ENCODE measurements around the gene LDLRAD4. TPM values are rescaled to one million over a fixed set of nuclear protein-coding genes. Genes with fewer than 3 reads are reported as not detected.

The LDLRAD4 gene
- total and polyA plus RNA-seq, 8 donors = 2.0 to 47.9 (median 9.0) TPM

- DNase-seq = no peak
- H3K4me1 ChIP-seq = peaks cover 0 to 25% (median 9%) of the 10 kb centered on the region in 4 donors
- WGBS, 5 donors = 84 to 92% (median 88%) methylated on average over 2 of the region's 2 CpGs
- H3K4me3 ChIP-seq = no peak overlapping the region
- intact Hi-C loops (cut with DNase I; ENCODE audit: low total_unique reads) = no loop called here
- H3K36me3 ChIP-seq = no peaks in the 10 kb centered on the region
- no peaks in the 10 kb centered on the region for H3K27me3 ChIP-seq
- no peak overlapping the region for H3K27ac ChIP-seq
- no peak for TF ChIP-seq EP300 (IDR thresholded peaks at IDR 0.05)
- TF ChIP-seq POLR2AphosphoS5 (IDR thresholded peaks at IDR 0.05) = no peak
- TF ChIP-seq, protein P1, sequence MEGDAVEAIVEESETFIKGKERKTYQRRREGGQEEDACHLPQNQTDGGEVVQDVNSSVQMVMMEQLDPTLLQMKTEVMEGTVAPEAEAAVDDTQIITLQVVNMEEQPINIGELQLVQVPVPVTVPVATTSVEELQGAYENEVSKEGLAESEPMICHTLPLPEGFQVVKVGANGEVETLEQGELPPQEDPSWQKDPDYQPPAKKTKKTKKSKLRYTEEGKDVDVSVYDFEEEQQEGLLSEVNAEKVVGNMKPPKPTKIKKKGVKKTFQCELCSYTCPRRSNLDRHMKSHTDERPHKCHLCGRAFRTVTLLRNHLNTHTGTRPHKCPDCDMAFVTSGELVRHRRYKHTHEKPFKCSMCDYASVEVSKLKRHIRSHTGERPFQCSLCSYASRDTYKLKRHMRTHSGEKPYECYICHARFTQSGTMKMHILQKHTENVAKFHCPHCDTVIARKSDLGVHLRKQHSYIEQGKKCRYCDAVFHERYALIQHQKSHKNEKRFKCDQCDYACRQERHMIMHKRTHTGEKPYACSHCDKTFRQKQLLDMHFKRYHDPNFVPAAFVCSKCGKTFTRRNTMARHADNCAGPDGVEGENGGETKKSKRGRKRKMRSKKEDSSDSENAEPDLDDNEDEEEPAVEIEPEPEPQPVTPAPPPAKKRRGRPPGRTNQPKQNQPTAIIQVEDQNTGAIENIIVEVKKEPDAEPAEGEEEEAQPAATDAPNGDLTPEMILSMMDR (IDR thresholded peaks at IDR 0.05) = no peak
- no peak for TF ChIP-seq POLR2A (IDR thresholded peaks at IDR 0.05)
- no peaks in the 10 kb centered on the region for H3K9me3 ChIP-seq
Measured at GRCh38 chr18:13555192-13555591, 336.6 kb downstream of the LDLRAD4 start.

- peaks cover 0 to 21% (median 7%) of the 10 kb centered on the region in 4 donors for H3K4me1 ChIP-seq
- H3K27ac ChIP-seq = no peak overlapping the region
- intact Hi-C loops (cut with DNase I; ENCODE audit: low total_unique reads) = no loop called here
- no peaks in the 10 kb centered on the region for H3K27me3 ChIP-seq
- H3K9me3 ChIP-seq = no peaks in the 10 kb centered on the region
- WGBS, 5 donors = 37 to 80% (median 64%) methylated on average over 3 of the region's 3 CpGs
- DNase-seq = no peak
- no peak overlapping the region for H3K4me3 ChIP-seq
- TF ChIP-seq POLR2AphosphoS5 (IDR thresholded peaks at IDR 0.05) (no peak), POLR2A (IDR thresholded peaks at IDR 0.05) (no peak), EP300 (IDR thresholded peaks at IDR 0.05) (no peak)
- TF ChIP-seq, protein P1 (IDR thresholded peaks at IDR 0.05) = no peak
- H3K36me3 ChIP-seq = no peaks in the 10 kb centered on the region
Measured at GRCh38 chr18:13555865-13556264, 337.3 kb downstream of the LDLRAD4 start.

DNA sequence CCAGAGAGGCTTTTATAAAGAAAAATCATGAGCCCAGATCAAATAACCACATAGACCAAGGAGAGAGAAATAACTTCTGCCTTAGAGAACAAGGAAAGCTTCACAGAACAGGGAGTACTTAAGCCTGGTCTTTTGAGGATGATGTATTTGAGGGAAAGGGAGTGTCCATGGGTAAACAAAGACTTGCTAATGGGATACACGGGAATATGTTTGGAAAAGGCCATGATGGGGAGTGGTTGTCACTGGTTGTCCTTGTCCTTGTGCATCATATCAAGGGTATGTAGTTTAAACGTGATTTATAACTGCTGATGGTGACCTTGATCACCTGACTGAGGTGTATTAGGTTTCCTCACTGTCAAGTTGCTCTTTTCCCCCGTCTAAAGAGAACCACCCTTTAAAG is 337.9 kb downstream of the LDLRAD4 start:
- Histone ChIP-seq H3K4me3 (no peak overlapping the region), H3K36me3 (no peaks in the 10 kb centered on the region), H3K9me3 (no peaks in the 10 kb centered on the region), H3K27me3 (no peaks in the 10 kb centered on the region), H3K4me1 (peaks cover 0 to 16% (median 7%) of the 10 kb centered on the region in 4 donors), H3K27ac (no peak overlapping the region)
- TF ChIP-seq POLR2AphosphoS5 (IDR thresholded peaks at IDR 0.05) = no peak
- TF ChIP-seq, protein P1 (IDR thresholded peaks at IDR 0.05) = no peak
- TF ChIP-seq POLR2A (IDR thresholded peaks at IDR 0.05) = no peak
- TF ChIP-seq EP300 (IDR thresholded peaks at IDR 0.05) = no peak
- 36 to 46% (median 40%) methylated on average over 3 of the region's 3 CpGs for WGBS, 5 donors
- DNase-seq = no peak
- intact Hi-C loops (cut with DNase I; ENCODE audit: low total_unique reads) = no loop called here

- H3K36me3 ChIP-seq = no peaks in the 10 kb centered on the region
- WGBS, 5 donors = 4 to 17% (median 11%) methylated on average over 5 of the region's 5 CpGs
- intact Hi-C loops (cut with DNase I; ENCODE audit: low total_unique reads) = no loop called here
- H3K27me3 ChIP-seq = no peaks in the 10 kb centered on the region
- H3K9me3 ChIP-seq = no peaks in the 10 kb centered on the region
- H3K27ac ChIP-seq = no peak overlapping the region
- no peak overlapping the region for H3K4me3 ChIP-seq
- TF ChIP-seq EP300 (IDR thresholded peaks at IDR 0.05) = no peak
- TF ChIP-seq, protein P1 (IDR thresholded peaks at IDR 0.05) = peak in 4 of 7 experiments; percentile 21 to 38 (median 26)
- peaks cover 0 to 23% (median 7%) of the 10 kb centered on the region in 4 donors for H3K4me1 ChIP-seq
- peak in 1 of 2 donors; percentile 63 for DNase-seq
Measured at GRCh38 chr18:13558124-13558523, 339.6 kb downstream of the LDLRAD4 start.

Measured in stomach (tissue), 9 donors.